ENCODE data around the gene ARID4B.
"Not testable (repeated sequence)": the region's sequence is repeated elsewhere in the genome, so short reads cannot be mapped to it uniquely, and the experiment has no call there.

The ARID4B gene

GRCh38 chr1:235315735-235316134 lies 12.2 kb downstream of the ARID4B start:
- Mint-ChIP-seq H3K36me3 (peaks cover 14% of the 10 kb centered on the region), H3K4me3 (no peak overlapping the region), H3K27ac (no peak overlapping the region), H3K9me3 (no peaks in the 10 kb centered on the region), H3K4me1 (peaks cover 81% of the 10 kb centered on the region), H3K27me3 (no peaks in the 10 kb centered on the region)

- Mint-ChIP-seq H3K4me1 (peaks cover 80% of the 10 kb centered on the region), H3K27me3 (no peaks in the 10 kb centered on the region), H3K36me3 (peaks cover 8% of the 10 kb centered on the region), H3K27ac (no peak overlapping the region), H3K4me3 (peak overlapping the region; percentile 33), H3K9me3 (no peaks in the 10 kb centered on the region)
Measured at GRCh38 chr1:235315173-235315572, 12.8 kb downstream of the ARID4B start.

- H3K27me3 Mint-ChIP-seq = no peaks in the 10 kb centered on the region
- H3K27ac Mint-ChIP-seq = peak overlapping the region; percentile 92
- H3K36me3 Mint-ChIP-seq = peaks cover 8% of the 10 kb centered on the region
- H3K9me3 Mint-ChIP-seq = no peaks in the 10 kb centered on the region
- H3K4me1 Mint-ChIP-seq = peaks cover 72% of the 10 kb centered on the region
- H3K4me3 Mint-ChIP-seq = peak overlapping the region; percentile 63
Measured at GRCh38 chr1:235313931-235314678, 13.9 kb downstream of the ARID4B start.

- Mint-ChIP-seq H3K4me3 (peak overlapping the region; percentile 63), H3K4me1 (peaks cover 64% of the 10 kb centered on the region), H3K27ac (peak overlapping the region; percentile 92), H3K27me3 (no peaks in the 10 kb centered on the region), H3K9me3 (no peaks in the 10 kb centered on the region), H3K36me3 (peaks cover 2% of the 10 kb centered on the region)
Measured at GRCh38 chr1:235313262-235313661, 14.7 kb downstream of the ARID4B start.

GRCh38 chr1:235309206-235309605 lies 18.8 kb downstream of the ARID4B start:
- H3K36me3 Mint-ChIP-seq, H3K4me3 Mint-ChIP-seq, H3K27me3 Mint-ChIP-seq, H3K27ac Mint-ChIP-seq, H3K9me3 Mint-ChIP-seq: not testable (repeated sequence)
- peaks cover 71% of the 10 kb centered on the region for H3K4me1 Mint-ChIP-seq

- Mint-ChIP-seq H3K27me3 (no peaks in the 10 kb centered on the region), H3K36me3 (peaks cover 2% of the 10 kb centered on the region), H3K9me3 (no peaks in the 10 kb centered on the region), H3K4me3 (peak overlapping the region; percentile 11), H3K4me1 (peaks cover 71% of the 10 kb centered on the region), H3K27ac (peak overlapping the region; percentile 92)
Measured at GRCh38 chr1:235307158-235308124, 20.5 kb downstream of the ARID4B start.

GRCh38 chr1:235304549-235305451 lies 23.2 kb downstream of the ARID4B start:
- H3K9me3 Mint-ChIP-seq = no peaks in the 10 kb centered on the region
- peak overlapping the region; percentile 71 for H3K4me3 Mint-ChIP-seq
- no peaks in the 10 kb centered on the region for H3K27me3 Mint-ChIP-seq
- peak overlapping the region; percentile 92 for H3K27ac Mint-ChIP-seq
- peaks cover 2% of the 10 kb centered on the region for H3K36me3 Mint-ChIP-seq
- H3K4me1 Mint-ChIP-seq = peaks cover 70% of the 10 kb centered on the region

GRCh38 chr1:235302143-235302542 lies 25.8 kb downstream of the ARID4B start:
- Mint-ChIP-seq H3K27ac (no peak overlapping the region), H3K4me3 (no peak overlapping the region), H3K9me3 (no peaks in the 10 kb centered on the region), H3K27me3 (no peaks in the 10 kb centered on the region), H3K4me1 (peaks cover 86% of the 10 kb centered on the region), H3K36me3 (no peaks in the 10 kb centered on the region)

GRCh38 chr1:235299169-235299858 lies 28.7 kb downstream of the ARID4B start:
- H3K4me3 Mint-ChIP-seq = peak overlapping the region; percentile 42
- no peaks in the 10 kb centered on the region for H3K36me3 Mint-ChIP-seq
- H3K27me3 Mint-ChIP-seq = no peaks in the 10 kb centered on the region
- no peaks in the 10 kb centered on the region for H3K9me3 Mint-ChIP-seq
- H3K4me1 Mint-ChIP-seq = peaks cover 71% of the 10 kb centered on the region
- peak overlapping the region; percentile 91 for H3K27ac Mint-ChIP-seq

- Mint-ChIP-seq H3K4me3 (peak overlapping the region; percentile 51), H3K9me3 (no peaks in the 10 kb centered on the region), H3K27ac (peak overlapping the region; percentile 82), H3K27me3 (no peaks in the 10 kb centered on the region), H3K36me3 (no peaks in the 10 kb centered on the region), H3K4me1 (peaks cover 70% of the 10 kb centered on the region)
Measured at GRCh38 chr1:235298758-235299157, 29.2 kb downstream of the ARID4B start.

GRCh38 chr1:235297579-235297978 lies 30.4 kb downstream of the ARID4B start:
- peak overlapping the region; percentile 91 for H3K27ac Mint-ChIP-seq
- no peaks in the 10 kb centered on the region for H3K36me3 Mint-ChIP-seq
- H3K9me3 Mint-ChIP-seq = no peaks in the 10 kb centered on the region
- H3K27me3 Mint-ChIP-seq = no peaks in the 10 kb centered on the region
- H3K4me3 Mint-ChIP-seq = peak overlapping the region; percentile 77
- H3K4me1 Mint-ChIP-seq = peaks cover 70% of the 10 kb centered on the region

GRCh38 chr1:235296729-235297128 lies 31.2 kb downstream of the ARID4B start:
- Mint-ChIP-seq H3K4me1 (peaks cover 68% of the 10 kb centered on the region), H3K4me3 (peak overlapping the region; percentile 8), H3K27ac (peak overlapping the region; percentile 88), H3K36me3 (peaks cover under 1% of the 10 kb centered on the region), H3K27me3 (no peaks in the 10 kb centered on the region), H3K9me3 (no peaks in the 10 kb centered on the region)

- no peak overlapping the region for H3K4me3 Mint-ChIP-seq
- peaks cover 64% of the 10 kb centered on the region for H3K4me1 Mint-ChIP-seq
- H3K27ac Mint-ChIP-seq = peak overlapping the region; percentile 87
- H3K36me3 Mint-ChIP-seq = peaks cover 3% of the 10 kb centered on the region
- H3K27me3 Mint-ChIP-seq = no peaks in the 10 kb centered on the region
- no peaks in the 10 kb centered on the region for H3K9me3 Mint-ChIP-seq
Measured at GRCh38 chr1:235295902-235296350, 32.1 kb downstream of the ARID4B start.

GRCh38 chr1:235293322-235293942 lies 34.5 kb downstream of the ARID4B start:
- H3K36me3 Mint-ChIP-seq = peaks cover 3% of the 10 kb centered on the region
- H3K27me3 Mint-ChIP-seq = no peaks in the 10 kb centered on the region
- no peak overlapping the region for H3K27ac Mint-ChIP-seq
- no peaks in the 10 kb centered on the region for H3K9me3 Mint-ChIP-seq
- H3K4me3 Mint-ChIP-seq = peak overlapping the region; percentile 47
- H3K4me1 Mint-ChIP-seq = peaks cover 65% of the 10 kb centered on the region

Measured in activated naive CD4-positive, alpha-beta T cell treated with anti-CD3 and anti-CD28 coated beads, Interleukin-2, amount 50 U/mL, for 24 hours (primary cell).